ENCODE measurements around the gene MED13L. TPM values are rescaled to one million over a fixed set of nuclear protein-coding genes. Genes with fewer than 3 reads are reported as not detected.

Gene MED13L
- total RNA-seq, 1 donor from 2014 or later = 39.8 TPM

- DNase-seq (ENCODE audit: low read depth) (no peak), FAIRE-seq (no peak)
- no peaks in the 10 kb centered on the region for H3K36me3 ChIP-seq (ENCODE audit: control insufficient read depth, insufficient read depth, low read length)
- H3K4me3 ChIP-seq (ENCODE audit: low read depth, low read length) = no peak overlapping the region
- H3K27me3 ChIP-seq (ENCODE audit: control insufficient read depth, insufficient read depth, low read length) = peaks cover 2% of the 10 kb centered on the region
- TF ChIP-seq, protein P1, sequence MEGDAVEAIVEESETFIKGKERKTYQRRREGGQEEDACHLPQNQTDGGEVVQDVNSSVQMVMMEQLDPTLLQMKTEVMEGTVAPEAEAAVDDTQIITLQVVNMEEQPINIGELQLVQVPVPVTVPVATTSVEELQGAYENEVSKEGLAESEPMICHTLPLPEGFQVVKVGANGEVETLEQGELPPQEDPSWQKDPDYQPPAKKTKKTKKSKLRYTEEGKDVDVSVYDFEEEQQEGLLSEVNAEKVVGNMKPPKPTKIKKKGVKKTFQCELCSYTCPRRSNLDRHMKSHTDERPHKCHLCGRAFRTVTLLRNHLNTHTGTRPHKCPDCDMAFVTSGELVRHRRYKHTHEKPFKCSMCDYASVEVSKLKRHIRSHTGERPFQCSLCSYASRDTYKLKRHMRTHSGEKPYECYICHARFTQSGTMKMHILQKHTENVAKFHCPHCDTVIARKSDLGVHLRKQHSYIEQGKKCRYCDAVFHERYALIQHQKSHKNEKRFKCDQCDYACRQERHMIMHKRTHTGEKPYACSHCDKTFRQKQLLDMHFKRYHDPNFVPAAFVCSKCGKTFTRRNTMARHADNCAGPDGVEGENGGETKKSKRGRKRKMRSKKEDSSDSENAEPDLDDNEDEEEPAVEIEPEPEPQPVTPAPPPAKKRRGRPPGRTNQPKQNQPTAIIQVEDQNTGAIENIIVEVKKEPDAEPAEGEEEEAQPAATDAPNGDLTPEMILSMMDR (IDR thresholded peaks at IDR 0.05; ENCODE audit: insufficient read depth, low read length, severe bottlenecking) = no peak
Measured at GRCh38 chr12:116297224-116297834, 19.8 kb upstream of the MED13L start.

DNA sequence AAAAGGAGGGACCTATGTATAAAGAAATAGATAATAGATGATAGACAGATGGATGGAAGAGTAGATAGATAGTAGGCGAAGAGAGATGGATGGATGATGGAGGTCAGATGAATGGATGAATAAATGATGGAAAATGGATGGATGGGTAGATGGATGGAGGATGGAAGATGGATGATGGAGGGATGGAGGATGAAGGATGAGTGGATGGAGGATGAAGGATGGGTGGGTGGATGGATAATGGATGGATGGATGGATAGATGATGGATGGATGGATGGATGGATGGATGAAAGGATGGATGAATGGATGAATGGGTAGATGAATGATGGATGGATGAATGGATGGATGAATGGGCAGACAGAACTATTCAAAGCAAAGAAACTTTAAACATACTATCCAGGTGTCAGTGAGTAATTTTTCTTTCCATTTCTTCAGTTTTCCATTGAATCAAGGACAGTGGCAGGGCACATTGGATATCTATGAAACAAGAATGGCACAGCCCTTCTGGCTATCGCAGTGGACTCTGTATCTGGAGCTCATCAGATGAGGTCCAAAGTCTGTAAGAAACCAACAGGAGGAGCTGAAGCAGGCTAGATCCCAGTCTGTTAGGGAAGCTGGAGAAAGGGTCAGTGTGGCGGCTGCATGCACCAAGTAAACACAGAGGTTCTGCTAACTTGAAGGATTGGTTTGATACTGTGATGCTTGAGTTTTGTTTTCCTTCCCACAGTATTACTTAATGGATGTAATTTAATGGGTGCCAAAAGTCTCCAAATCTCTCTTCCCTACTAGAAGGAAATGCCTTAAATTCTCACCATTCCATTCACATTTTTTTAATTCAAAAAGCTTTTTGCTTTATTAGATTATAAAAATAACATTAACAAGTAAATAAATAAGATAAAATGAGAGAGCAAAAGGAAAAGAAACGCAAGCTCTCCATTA is 18.1 kb upstream of the MED13L start:
- no peak for DNase-seq (ENCODE audit: low read depth)
- no peak overlapping the region for H3K4me3 ChIP-seq (ENCODE audit: low read depth, low read length)
- no peak for FAIRE-seq
- peaks cover 2% of the 10 kb centered on the region for H3K27me3 ChIP-seq (ENCODE audit: control insufficient read depth, insufficient read depth, low read length)
- H3K36me3 ChIP-seq (ENCODE audit: control insufficient read depth, insufficient read depth, low read length) = no peaks in the 10 kb centered on the region
- TF ChIP-seq, protein P1 (IDR thresholded peaks at IDR 0.05; ENCODE audit: insufficient read depth, low read length, severe bottlenecking) = no peak

GRCh38 chr12:116294454-116295165 is 17.1 kb upstream of the MED13L start:
- FAIRE-seq (no peak), DNase-seq (ENCODE audit: low read depth) (no peak)
- TF ChIP-seq, protein P1 (IDR thresholded peaks at IDR 0.05; ENCODE audit: insufficient read depth, low read length, severe bottlenecking) = no peak
- Histone ChIP-seq H3K27me3 (ENCODE audit: control insufficient read depth, insufficient read depth, low read length) (peaks cover under 1% of the 10 kb centered on the region), H3K4me3 (ENCODE audit: low read depth, low read length) (no peak overlapping the region), H3K36me3 (ENCODE audit: control insufficient read depth, insufficient read depth, low read length) (no peaks in the 10 kb centered on the region)

DNA sequence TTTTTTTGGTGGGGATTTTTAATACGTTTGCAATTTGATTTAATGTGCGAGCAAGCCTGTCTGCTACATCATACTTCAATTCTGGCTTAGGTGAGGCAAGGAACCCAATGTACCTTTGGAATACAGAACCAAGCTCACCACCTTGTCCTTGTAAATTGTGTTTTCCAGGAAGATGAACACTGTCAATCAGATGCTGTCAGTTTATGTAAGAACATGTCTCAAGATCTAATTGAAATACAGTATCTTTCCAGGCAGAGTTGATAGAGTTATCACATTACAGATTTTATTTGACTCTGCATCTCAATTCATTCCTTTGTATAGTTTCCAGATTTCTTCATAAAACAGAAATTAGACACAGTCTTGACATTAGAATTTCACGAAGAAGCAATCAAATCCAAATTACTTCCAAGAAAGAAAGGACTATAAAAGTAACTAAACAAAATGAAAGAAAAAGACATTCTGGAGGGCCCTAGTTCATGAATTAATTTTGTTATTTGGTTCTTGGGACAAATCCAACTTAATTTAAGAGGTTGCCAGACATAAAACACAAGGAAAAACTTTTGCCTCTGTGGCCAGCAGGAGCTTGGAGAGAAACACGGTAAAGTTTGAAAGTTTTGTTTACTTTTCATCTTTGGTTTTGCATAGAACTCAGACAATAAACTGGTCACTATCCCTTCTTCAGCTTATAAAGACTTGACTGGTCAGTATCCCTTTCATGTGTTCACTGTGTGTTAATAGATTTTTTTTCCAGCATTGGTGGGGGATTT is 16.4 kb upstream of the MED13L start:
- TF ChIP-seq, protein P1 (IDR thresholded peaks at IDR 0.05; ENCODE audit: insufficient read depth, low read length, severe bottlenecking) = no peak
- H3K4me3 ChIP-seq (ENCODE audit: low read depth, low read length) = no peak overlapping the region
- no peak for FAIRE-seq
- H3K36me3 ChIP-seq (ENCODE audit: control insufficient read depth, insufficient read depth, low read length) = no peaks in the 10 kb centered on the region
- no peak for DNase-seq (ENCODE audit: low read depth)
- no peaks in the 10 kb centered on the region for H3K27me3 ChIP-seq (ENCODE audit: control insufficient read depth, insufficient read depth, low read length)

DNA sequence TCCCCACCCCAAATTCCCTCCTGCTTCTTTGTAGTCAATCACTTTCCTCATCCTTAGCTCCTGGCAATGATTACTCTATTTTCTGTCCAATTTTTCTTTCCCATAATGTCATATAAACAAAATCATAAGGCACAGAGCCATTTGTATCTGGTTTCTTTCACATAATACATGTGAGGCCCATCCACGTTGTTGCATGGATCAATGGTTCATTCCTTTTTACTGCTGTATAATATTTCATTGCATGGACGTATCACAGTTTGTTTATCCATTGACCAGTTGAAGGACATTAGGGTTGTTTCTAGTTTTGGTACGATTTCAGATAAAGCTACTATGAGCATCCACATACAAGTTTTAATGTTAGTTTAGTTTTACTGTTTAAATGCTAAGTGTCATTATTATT is 13.7 kb upstream of the MED13L start:
- TF ChIP-seq, protein P1 (IDR thresholded peaks at IDR 0.05; ENCODE audit: insufficient read depth, low read length, severe bottlenecking) = no peak
- Histone ChIP-seq H3K4me3 (ENCODE audit: low read depth, low read length) (no peak overlapping the region), H3K36me3 (ENCODE audit: control insufficient read depth, insufficient read depth, low read length) (no peaks in the 10 kb centered on the region), H3K27me3 (ENCODE audit: control insufficient read depth, insufficient read depth, low read length) (no peaks in the 10 kb centered on the region)
- DNase-seq (ENCODE audit: low read depth) (no peak), FAIRE-seq (no peak)

All from bronchial epithelial cell (primary cell).